GM10266 (cell line): Measurements from ENCODE around the gene OR6J1.
"Not testable (repeated sequence)": the region's sequence is repeated elsewhere in the genome, so short reads cannot be mapped to it uniquely, and the experiment has no call there.

ENCODE experiments used
- DNase-seq: peaks from one replicate; pipeline ENCODE4 v3.0.0; 2012; ENCODE audit errors: extremely low spot score
- CTCF ChIP-seq: IDR thresholded peaks from 2 replicates; pipeline ENCODE4 v1.5.1; 2012; ENCODE audit warnings: mild to moderate bottlenecking, low read depth; ENCODE audit not compliant: control insufficient read depth, insufficient read depth; ENCODE audit errors: missing control alignments

OR6J1 gene

GRCh38 chr14:22650046-22650739, 6.0 kb upstream of the OR6J1 start:
- DNase-seq = no peak
- TF ChIP-seq CTCF = no peak

DNA sequence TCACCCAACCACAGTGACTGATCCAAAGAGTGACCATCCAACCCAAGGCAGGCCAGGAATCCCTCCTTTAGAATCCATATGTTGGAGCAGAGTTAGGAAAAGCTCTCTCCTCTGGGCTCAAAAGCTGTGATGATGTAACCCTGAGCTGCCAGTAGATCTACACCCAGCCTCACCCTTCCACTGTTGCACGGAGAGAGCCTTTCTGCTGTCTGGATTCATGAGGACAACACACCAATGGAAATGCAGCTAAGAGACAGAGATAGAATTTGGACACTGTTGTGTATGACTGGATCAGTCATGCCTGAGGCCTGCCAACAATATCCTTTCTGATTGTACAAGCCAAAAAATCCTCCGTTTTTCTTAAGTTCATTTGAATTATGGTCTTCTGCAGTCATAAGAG, 4.4 kb upstream of the OR6J1 start:
- no peak for DNase-seq
- no peak for TF ChIP-seq CTCF

DNA sequence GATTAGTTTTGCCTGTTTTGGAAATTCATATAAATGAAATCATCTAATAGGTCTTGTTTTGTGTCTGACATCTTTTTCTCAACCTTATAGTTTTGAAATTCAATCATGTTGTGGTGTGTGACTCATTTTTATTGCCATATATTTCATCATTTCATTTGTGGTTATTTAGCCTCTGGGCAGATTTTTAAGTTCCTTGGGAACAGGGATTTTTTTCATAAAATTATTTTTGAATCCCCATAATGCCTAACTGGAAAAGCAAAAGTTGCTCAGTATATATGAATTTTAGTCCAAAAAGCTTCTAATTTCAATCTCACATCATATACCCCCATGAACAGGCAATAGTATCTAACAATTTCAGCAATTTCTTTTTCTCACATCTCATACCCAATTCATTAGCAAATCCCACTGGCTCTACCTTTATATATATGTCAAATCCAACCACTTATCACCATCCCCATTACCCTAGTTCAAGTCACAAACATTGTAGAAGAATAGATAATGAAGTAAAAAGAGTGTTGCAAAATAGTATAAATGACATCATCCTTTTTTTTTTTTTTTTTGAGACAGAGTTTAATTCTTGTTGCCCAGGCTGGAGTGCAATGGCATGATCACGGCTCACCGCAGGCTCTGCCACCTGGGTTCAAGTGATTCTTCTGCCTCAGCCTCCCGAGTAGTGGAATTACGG, 2.6 kb upstream of the OR6J1 start:
- DNase-seq = no peak
- no peak for TF ChIP-seq CTCF

- DNase-seq = no peak
These were observed 2.3 kb downstream of the OR6J1 start for GRCh38 chr14:22641846-22642245.

GRCh38 chr14:22640192-22640591, 4.0 kb downstream of the OR6J1 start:
- DNase-seq = no peak
- TF ChIP-seq CTCF = no peak

More at GRCh38 chr14:22641846-22642245, 2.3 kb downstream of the OR6J1 start:
- TF ChIP-seq CTCF = no peak

DNA sequence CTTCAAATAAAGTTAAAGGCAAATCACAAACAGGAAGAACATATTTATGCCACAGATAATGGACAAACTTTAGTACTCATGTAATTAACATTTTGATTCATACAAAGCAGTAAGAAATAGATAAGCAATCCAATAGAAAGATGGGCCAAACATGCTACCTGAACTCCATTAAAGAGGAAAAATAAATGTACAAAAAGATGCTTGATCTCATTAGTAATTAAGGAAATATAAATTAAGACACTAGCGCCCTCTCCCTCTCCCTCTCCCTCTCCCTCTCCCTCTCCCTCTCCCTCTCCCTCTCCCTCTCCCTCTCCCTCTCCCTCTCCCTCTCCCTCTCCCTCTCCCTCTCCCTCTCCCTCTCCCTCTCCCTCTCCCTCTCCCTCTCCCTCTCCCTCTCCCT, 8.2 kb downstream of the OR6J1 start:
- not testable (repeated sequence) for DNase-seq

GRCh38 chr14:22634233-22634900, 9.8 kb downstream of the OR6J1 start:
- no peak for DNase-seq

More at GRCh38 chr14:22634233-22634900, 9.8 kb downstream of the OR6J1 start:
- TF ChIP-seq CTCF = no peak
